HG02970 (cell line): Measurements from ENCODE around the gene AGPAT3.

Source experiments
- ATAC-seq: cut with Tn5 transposase; IDR thresholded peaks from one replicate; pipeline ENCODE4 v1.9.1; 2021; ENCODE audit warnings: mild to moderate bottlenecking, moderate library complexity, moderate number of reproducible peaks; ENCODE audit not compliant: unreplicated experiment, low FRiP score

Gene AGPAT3

DNA sequence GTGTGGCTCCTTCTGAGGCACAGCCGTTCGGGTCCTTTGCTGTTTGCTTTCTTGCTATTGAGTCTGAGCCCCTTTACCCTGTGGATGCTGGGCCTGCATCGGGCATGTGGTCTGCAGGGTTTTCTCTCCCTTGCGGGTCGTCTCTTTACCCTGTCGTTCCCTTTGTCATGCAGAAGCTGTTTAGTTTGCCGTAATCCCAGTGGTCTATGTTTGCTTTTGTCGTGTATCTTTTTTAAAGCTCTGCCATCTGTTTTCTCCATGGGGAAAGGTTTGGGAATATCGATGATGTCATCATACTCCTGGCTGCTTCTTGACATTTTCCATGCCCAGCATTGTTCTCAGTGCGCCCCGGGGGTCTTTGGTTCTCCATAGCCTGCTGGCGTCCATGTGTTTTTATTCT lies 68.2 kb downstream of the AGPAT3 start:
- no peak for ATAC-seq

GRCh38 chr21:43933680-43934079 lies 68.7 kb downstream of the AGPAT3 start:
- ATAC-seq = no peak

- ATAC-seq = no peak
Measured at GRCh38 chr21:43934116-43934515, 69.1 kb downstream of the AGPAT3 start.

GRCh38 chr21:43934716-43935705 lies 70.0 kb downstream of the AGPAT3 start:
- no peak for ATAC-seq

DNA sequence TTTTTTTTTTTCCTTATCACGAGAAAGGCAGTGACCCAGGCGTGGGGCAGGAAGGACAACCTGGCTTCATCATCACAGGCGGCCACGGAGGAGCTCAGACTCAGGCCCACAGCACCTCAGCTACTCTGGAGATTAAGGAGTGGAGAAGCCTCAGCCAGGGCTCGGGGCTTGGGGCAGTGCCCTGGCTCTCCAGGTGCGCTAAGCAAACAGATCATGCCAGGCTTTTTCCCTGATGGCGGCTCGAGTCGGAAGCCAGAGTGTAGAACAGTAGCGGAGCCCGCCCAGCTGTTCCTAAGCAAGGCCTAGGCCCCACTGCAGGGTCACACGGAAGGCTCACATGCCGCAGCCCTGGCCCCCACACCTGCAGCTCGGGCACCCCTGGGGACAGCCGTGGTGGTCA lies 70.7 kb downstream of the AGPAT3 start:
- ATAC-seq = no peak

- ATAC-seq = no peak
Measured at GRCh38 chr21:43936247-43936967, 71.4 kb downstream of the AGPAT3 start.

GRCh38 chr21:43937051-43937832 lies 72.2 kb downstream of the AGPAT3 start:
- ATAC-seq = no peak

GRCh38 chr21:43937891-43938309 lies 72.9 kb downstream of the AGPAT3 start:
- ATAC-seq = no peak

GRCh38 chr21:43938751-43939442 lies 73.9 kb downstream of the AGPAT3 start:
- ATAC-seq = peak; percentile 76

- no peak for ATAC-seq
Measured at GRCh38 chr21:43939443-43940328, 74.7 kb downstream of the AGPAT3 start.

GRCh38 chr21:43940329-43941050 lies 75.5 kb downstream of the AGPAT3 start:
- ATAC-seq = no peak

GRCh38 chr21:43942201-43942600 lies 77.2 kb downstream of the AGPAT3 start:
- ATAC-seq = no peak

GRCh38 chr21:43942621-43943020 lies 77.6 kb downstream of the AGPAT3 start:
- ATAC-seq = no peak

DNA sequence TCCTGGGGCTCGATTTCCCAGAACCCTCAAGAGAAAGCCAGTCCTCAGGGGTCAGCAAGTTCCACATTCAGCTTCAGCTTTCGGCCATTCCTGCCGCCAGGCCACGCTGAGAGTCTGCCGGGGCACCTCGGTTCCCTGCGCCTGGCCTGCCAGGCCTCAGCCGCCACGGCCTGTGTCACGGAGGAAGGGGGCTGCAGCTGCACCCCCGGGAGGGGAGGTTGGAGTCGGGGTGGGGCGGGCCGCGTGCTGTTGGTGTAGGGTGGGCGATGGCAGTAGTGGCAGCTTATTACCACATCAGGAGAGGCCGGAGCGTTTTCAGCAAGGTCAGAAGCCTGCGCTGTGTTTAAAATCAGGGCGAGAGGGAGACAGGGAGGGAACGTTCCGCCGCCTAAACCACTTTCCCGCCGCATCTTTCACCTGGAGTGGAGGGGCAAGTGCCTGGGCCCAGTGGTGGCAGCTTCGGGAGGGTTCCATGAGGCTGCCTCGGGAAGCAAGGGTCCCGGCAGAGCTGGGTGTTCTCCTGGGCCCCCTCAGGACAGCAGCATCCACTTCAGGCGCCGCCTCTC lies 78.6 kb downstream of the AGPAT3 start:
- ATAC-seq = no peak

GRCh38 chr21:43944078-43944633 lies 79.1 kb downstream of the AGPAT3 start:
- ATAC-seq = no peak

DNA sequence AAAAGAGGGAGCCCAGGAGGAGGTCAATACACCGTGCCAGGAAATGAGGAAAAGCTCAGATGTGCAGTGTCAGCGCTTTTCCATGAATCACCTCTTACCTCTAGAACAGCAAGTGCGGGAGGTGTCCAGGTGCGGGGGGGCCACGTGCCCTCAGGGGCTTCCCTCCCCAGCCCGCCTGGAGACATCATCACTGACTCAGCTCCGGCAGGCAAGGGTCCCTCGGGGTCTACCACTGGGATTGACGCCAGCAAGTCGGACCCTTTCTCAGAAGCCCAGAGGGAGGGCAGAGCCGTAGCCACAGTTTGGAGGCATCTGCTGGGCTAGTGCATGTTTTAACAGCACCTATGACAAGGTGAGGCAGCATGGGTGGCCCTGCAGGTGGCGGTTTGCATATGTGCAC lies 79.7 kb downstream of the AGPAT3 start:
- ATAC-seq = no peak

DNA sequence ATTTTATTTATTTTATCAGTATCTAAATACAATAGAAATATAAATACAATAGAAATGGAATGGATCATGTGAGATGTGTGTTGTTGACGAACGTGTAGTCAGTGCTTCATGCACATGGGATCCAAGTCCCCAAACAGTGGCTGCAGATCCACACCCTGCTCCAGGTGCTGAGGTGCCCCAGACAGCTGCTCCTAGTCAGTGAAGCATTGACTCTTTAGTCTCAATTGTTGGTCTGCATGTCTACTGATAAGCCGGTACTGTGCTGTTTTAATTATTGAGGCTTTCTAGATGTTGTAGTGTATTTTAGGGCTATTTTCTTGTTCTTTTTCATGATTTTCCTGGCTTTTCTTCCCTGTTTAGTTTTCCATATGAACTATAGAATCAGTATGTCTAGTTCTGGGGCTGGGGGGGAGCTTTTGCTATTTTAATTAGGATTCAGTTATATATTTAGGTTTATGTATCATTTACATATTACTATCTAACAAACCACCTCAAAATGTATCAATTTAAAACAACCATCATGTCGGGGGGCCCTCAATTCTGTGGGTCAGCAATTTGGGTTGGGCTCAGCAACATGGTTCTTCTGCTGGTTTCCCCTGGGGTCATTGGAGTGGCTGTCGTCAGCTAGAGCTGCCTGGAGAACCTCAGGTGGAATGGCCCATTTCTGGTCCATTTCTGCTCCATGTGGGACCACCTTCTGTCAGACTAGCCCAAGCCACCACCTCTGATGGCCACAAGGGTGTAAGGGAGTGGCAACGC lies 83.9 kb downstream of the AGPAT3 start:
- ATAC-seq = no peak
